Smooth muscle cell (in vitro differentiated cells): Measurements from ENCODE around the gene PTK7. TPM values are rescaled to one million over a fixed set of nuclear protein-coding genes. Genes with fewer than 3 reads are reported as not detected.

Experiments used
- DNase-seq: peaks from one replicate; lab custom pipeline; 2025; ENCODE audit not compliant: unreplicated experiment; lab: John Stamatoyannopoulos, UW
- H2AFZ ChIP-seq: fragments of 200-600 bp; sonication (generic); 2 replicates; pipeline ENCODE4 v1.6.0; 2016; ENCODE audit warnings: antibody characterized with exemption, low read depth, mild to moderate bottlenecking
- H3F3A ChIP-seq: fragments of 200-600 bp; sonication (generic); 2 replicates; pipeline ENCODE4 v1.6.0; 2017; ENCODE audit warnings: antibody characterized with exemption, low read depth
- H3K27ac ChIP-seq: fragments of 200-600 bp; sonication (generic); 2 replicates; pipeline ENCODE4 v1.5.1; 2016; ENCODE audit warnings: low read depth, mild to moderate bottlenecking
- H3K27me3 ChIP-seq: fragments of 200-600 bp; sonication (generic); 2 replicates; pipeline ENCODE4 v1.6.1; 2016; ENCODE audit warnings: low read depth, mild to moderate bottlenecking
- H3K36me3 ChIP-seq: fragments of 200-600 bp; sonication (generic); 2 replicates; pipeline ENCODE4 v1.5.1; 2016; ENCODE audit warnings: low read depth
- H3K4me1 ChIP-seq: fragments of 200-600 bp; sonication (generic); 2 replicates; pipeline ENCODE4 v1.5.1; 2016; ENCODE audit warnings: low read depth
- H3K4me2 ChIP-seq: fragments of 200-600 bp; sonication (generic); 2 replicates; pipeline ENCODE4 v1.6.0; 2016; ENCODE audit warnings: mild to moderate bottlenecking
- H3K4me3 ChIP-seq: fragments of 200-600 bp; sonication (generic); 2 replicates; pipeline ENCODE4 v1.5.1; 2016; ENCODE audit warnings: mild to moderate bottlenecking
- H3K79me2 ChIP-seq: fragments of 200-600 bp; sonication (generic); 2 replicates; pipeline ENCODE4 v1.6.0; 2016; ENCODE audit warnings: low read depth, mild to moderate bottlenecking
- H3K9ac ChIP-seq: fragments of 200-600 bp; sonication (generic); 2 replicates; pipeline ENCODE4 v1.6.0; 2016; ENCODE audit warnings: low read depth
- H3K9me3 ChIP-seq: fragments of 200-600 bp; sonication (generic); replicated peaks from 2 replicates; pipeline ENCODE4 v1.5.1; 2016; ENCODE audit warnings: low read depth
- H4K20me1 ChIP-seq: fragments of 200-600 bp; sonication (generic); 2 replicates; pipeline ENCODE4 v1.6.0; 2016; ENCODE audit warnings: low read depth
- CTCF ChIP-seq: fragments of 200-600 bp; sonication (generic); IDR thresholded peaks from 2 replicates; pipeline ENCODE4 v1.5.1; 2017; ENCODE audit warnings: borderline replicate concordance, mild to moderate bottlenecking, antibody characterized with exemption; ENCODE audit not compliant: insufficient read depth, poor library complexity, severe bottlenecking
- WGBS: methylation state at CpG from one replicate; pipeline ENCODE4 v1.1.7; 2016; ENCODE audit warnings: low lambda C conversion rate; 5-methylcytosine and 5-hydroxymethylcytosine counted together
- polyA plus RNA-seq: library from polyadenylated mRNA; unstranded; fragments of >200 nt; fragmentation: Nextera tagmentation; extraction: Ambion mirVana; gene quantifications from 2 replicates; pipeline ENCODE4 v1.2.1, GENCODE V29; 2016
- total RNA-seq: library from RNA; depleted of rRNA; stranded (reverse); fragments of >200 nt; gene quantifications from 2 replicates; pipeline ENCODE4 v1.2.3, GENCODE V29; 2014

PTK7 gene
- total and polyA plus RNA-seq, 2 experiments from 2014 or later: 376 to 598 TPM

DNA sequence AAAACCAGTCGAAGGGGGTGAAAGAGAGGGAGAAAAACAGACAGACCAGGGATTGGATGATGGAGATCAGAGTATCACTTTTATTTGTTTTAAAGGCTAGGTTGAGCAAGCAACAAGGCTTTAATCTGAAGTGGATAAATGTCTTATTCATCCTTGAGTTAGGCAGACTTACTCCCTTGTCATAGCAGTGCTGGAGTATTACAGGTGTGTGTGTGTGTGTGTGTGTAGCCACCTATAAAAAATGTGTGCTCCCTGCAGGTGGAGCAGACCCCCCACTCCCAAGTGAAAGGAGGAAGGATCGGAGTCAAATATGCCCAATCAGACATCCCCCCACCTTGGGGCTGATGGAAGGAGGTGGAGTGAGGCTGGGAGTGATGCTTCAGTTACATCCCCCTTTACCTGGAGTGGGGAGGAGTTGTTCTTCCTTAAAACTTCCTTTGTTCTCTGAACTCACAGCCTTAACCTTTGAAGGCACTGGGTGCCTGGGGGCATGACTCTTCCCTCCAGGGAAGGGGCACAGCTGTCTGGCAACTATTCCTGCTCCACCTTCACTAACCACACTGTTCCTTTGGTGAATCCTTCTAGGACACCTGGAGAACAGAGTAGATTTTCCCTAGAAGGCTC, 27.3 kb downstream of the PTK7 start:
- Histone ChIP-seq H3K4me3 (no peak overlapping the region), H3K79me2 (peaks cover 100% of the 10 kb centered on the region), H4K20me1 (peaks cover 100% of the 10 kb centered on the region), H3K4me2 (no peak overlapping the region), H3K4me1 (peaks cover 14% of the 10 kb centered on the region), H3K9me3 (no peaks in the 10 kb centered on the region), H3K36me3 (no peaks in the 10 kb centered on the region), H3K9ac (no peak overlapping the region), H3K27ac (peak overlapping the region; percentile 20), H3F3A (peaks cover 15% of the 10 kb centered on the region), H2AFZ (no peak overlapping the region), H3K27me3 (no peaks in the 10 kb centered on the region)
- 71% methylated on average over 2 of the region's 2 CpGs for WGBS
- DNase-seq: no peak
- no peak for TF ChIP-seq CTCF

- peaks cover 3% of the 10 kb centered on the region for H3F3A ChIP-seq
- H3K36me3 ChIP-seq: no peaks in the 10 kb centered on the region
- peaks cover 12% of the 10 kb centered on the region for H3K4me1 ChIP-seq
- no peak for DNase-seq
- H2AFZ ChIP-seq: no peak overlapping the region
- H3K9me3 ChIP-seq: no peaks in the 10 kb centered on the region
- no peak for TF ChIP-seq CTCF
- WGBS: 91% methylated on average over 9 of the region's 9 CpGs
- H3K4me3 ChIP-seq: no peak overlapping the region
- H4K20me1 ChIP-seq: peaks cover 99% of the 10 kb centered on the region
- peaks cover 100% of the 10 kb centered on the region for H3K79me2 ChIP-seq
- H3K9ac ChIP-seq: no peak overlapping the region
- H3K27ac ChIP-seq: peak overlapping the region; percentile 1
- no peaks in the 10 kb centered on the region for H3K27me3 ChIP-seq
- H3K4me2 ChIP-seq: no peak overlapping the region
Observed at GRCh38 chr6:43105538-43106222, 29.6 kb downstream of the PTK7 start.

- Histone ChIP-seq H2AFZ (no peak overlapping the region), H3K36me3 (no peaks in the 10 kb centered on the region), H3K4me2 (no peak overlapping the region), H3K9me3 (no peaks in the 10 kb centered on the region), H4K20me1 (peaks cover 98% of the 10 kb centered on the region), H3K4me1 (peaks cover 12% of the 10 kb centered on the region), H3K79me2 (peaks cover 100% of the 10 kb centered on the region), H3F3A (peaks cover 4% of the 10 kb centered on the region), H3K27ac (peak overlapping the region; percentile 21), H3K4me3 (no peak overlapping the region), H3K9ac (no peak overlapping the region), H3K27me3 (no peaks in the 10 kb centered on the region)
- 90% methylated on average over 12 of the region's 12 CpGs for whole genome bisulfite sequencing
- no peak for DNase-seq
- TF ChIP-seq CTCF: no peak
Observed at GRCh38 chr6:43107344-43108062, 31.4 kb downstream of the PTK7 start.
